HEK293T (cell line): ENCODE data around the gene MYLK4.

Source experiments
- CTCF ChIA-PET: fragments of 350-600 bp; formaldehyde crosslinking; extraction: SDS; loops from one replicate; lab custom pipeline; 2021; ENCODE audit warnings: antibody characterized with exemption, inconsistent platforms; lab: Yijun Ruan, JAX
- POLR2A ChIA-PET: fragments of 350-600 bp; formaldehyde crosslinking; extraction: SDS; loops from one replicate; lab custom pipeline; 2020; ENCODE audit warnings: antibody characterized with exemption, inconsistent platforms; lab: Yijun Ruan, JAX
- DNase-seq: peaks from one replicate; pipeline ENCODE4 v3.0.0; 2012; ENCODE audit warnings: mixed read lengths; ENCODE audit errors: extremely low spot score
- ARNT ChIP-seq: fragments of 450-650 bp; IDR thresholded peaks from 2 replicates; pipeline ENCODE4 v1.6.1; 2017; ENCODE audit warnings: mild to moderate bottlenecking
- CTBP1 ChIP-seq: fragments of 450-650 bp; IDR thresholded peaks from 2 replicates; pipeline ENCODE4 v1.6.1; 2016; ENCODE audit warnings: borderline replicate concordance
- ELF4 ChIP-seq: fragments of 450-650 bp; IDR thresholded peaks from 2 replicates; pipeline ENCODE4 v1.6.1; 2017; ENCODE audit warnings: antibody characterized with exemption
- FOXA1 ChIP-seq: fragments of 450-650 bp; IDR thresholded peaks from 2 replicates; pipeline ENCODE4 v1.6.1; 2016; ENCODE audit warnings: mild to moderate bottlenecking
- FOXK2 ChIP-seq: fragments of 450-650 bp; IDR thresholded peaks from 2 replicates; pipeline ENCODE4 v1.6.1; 2016; ENCODE audit warnings: mild to moderate bottlenecking
- FOXM1 ChIP-seq: fragments of 450-650 bp; IDR thresholded peaks from 2 replicates; pipeline ENCODE4 v1.6.1; 2017; ENCODE audit warnings: mild to moderate bottlenecking, borderline replicate concordance
- HDGF ChIP-seq: fragments of 450-650 bp; IDR thresholded peaks from 2 replicates; pipeline ENCODE4 v1.6.1; 2017; ENCODE audit warnings: antibody characterized with exemption, borderline replicate concordance
- L3MBTL2 ChIP-seq: fragments of 450-650 bp; conservative IDR thresholded peaks from 2 replicates; pipeline ENCODE4 v1.6.1; 2016; ENCODE audit warnings: mild to moderate bottlenecking
- LEF1 ChIP-seq: fragments of 450-650 bp; IDR thresholded peaks from 2 replicates; pipeline ENCODE4 v1.6.1; 2017; ENCODE audit warnings: mild to moderate bottlenecking, borderline replicate concordance
- NFRKB ChIP-seq: fragments of 450-650 bp; IDR thresholded peaks from 2 replicates; pipeline ENCODE4 v1.6.1; 2016; ENCODE audit warnings: mild to moderate bottlenecking, moderate library complexity
- PKNOX1 ChIP-seq: fragments of 450-650 bp; IDR thresholded peaks from 2 replicates; pipeline ENCODE4 v1.6.1; 2016
- SP1 ChIP-seq: fragments of 450-650 bp; IDR thresholded peaks from 2 replicates; pipeline ENCODE4 v1.6.1; 2017
- SUZ12 ChIP-seq: fragments of 450-650 bp; IDR thresholded peaks from 2 replicates; pipeline ENCODE4 v1.6.1; 2016; ENCODE audit warnings: mild to moderate bottlenecking
- TARDBP ChIP-seq: fragments of 450-650 bp; IDR thresholded peaks from 2 replicates; pipeline ENCODE4 v1.6.1; 2016
- ZNF384 ChIP-seq: fragments of 450-650 bp; IDR thresholded peaks from 2 replicates; pipeline ENCODE4 v1.6.1; 2016

Gene MYLK4

GRCh38 chr6:2615251-2615650 is 135.5 kb downstream of the MYLK4 start:
- no peak for TF ChIP-seq TARDBP
- TF ChIP-seq FOXK2, result no peak
- no peak for DNase-seq
- POLR2A ChIA-PET, result no interaction called here
- CTCF ChIA-PET, result no interaction called here

GRCh38 chr6:2614846-2615245 is 135.9 kb downstream of the MYLK4 start:
- CTCF ChIA-PET, result no interaction called here
- DNase-seq, result no peak

GRCh38 chr6:2614155-2614554 is 136.6 kb downstream of the MYLK4 start:
- ChIA-PET POLR2A (no interaction called here), CTCF (no interaction called here)
- TF ChIP-seq ZNF384 (no peak), ARNT (no peak)
- no peak for DNase-seq

More at GRCh38 chr6:2614846-2615245, 135.9 kb downstream of the MYLK4 start:
- POLR2A ChIA-PET, result no interaction called here
- TF ChIP-seq HDGF (no peak), CTBP1 (no peak), SUZ12 (no peak), NFRKB (no peak), PKNOX1 (no peak), SP1 (no peak), FOXA1 (no peak), TARDBP (no peak), ARNT (no peak), ELF4 (no peak), FOXK2 (no peak), ZNF384 (no peak), LEF1 (no peak), FOXM1 (no peak), L3MBTL2 (no peak)
